Activated T-cell treated with anti-CD3 and anti-CD28 coated beads for 48 hours (primary cell): ENCODE data around the gene ANKRD10.

ENCODE experiments used
- DNase-seq: peaks from one replicate; pipeline ENCODE4 v3.0.0-alpha.2; 2020; ENCODE audit warnings: low read depth

ANKRD10 gene

GRCh38 chr13:110914331-110915056 is 375 bp downstream of the ANKRD10 start:
- peak; percentile 80 for DNase-seq

DNA sequence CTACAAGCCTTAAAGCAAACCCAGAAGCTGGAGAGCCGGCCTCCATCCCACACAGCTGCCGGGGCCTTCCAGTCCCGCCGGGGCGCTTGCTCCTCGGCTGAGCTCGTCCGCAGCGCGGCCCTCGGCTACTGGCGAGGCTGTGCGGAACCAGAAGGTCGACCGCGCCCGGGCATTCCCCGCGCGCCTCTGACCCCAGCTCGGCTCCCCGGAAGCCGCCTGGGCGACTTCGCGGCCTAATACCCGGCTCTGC is 863 bp downstream of the ANKRD10 start:
- DNase-seq = no peak

- no peak for DNase-seq
These were observed 1.4 kb downstream of the ANKRD10 start for GRCh38 chr13:110913322-110914080.

GRCh38 chr13:110912651-110913051 is 2.2 kb downstream of the ANKRD10 start:
- DNase-seq = no peak

GRCh38 chr13:110911880-110912279 is 3.0 kb downstream of the ANKRD10 start:
- DNase-seq = no peak

DNA sequence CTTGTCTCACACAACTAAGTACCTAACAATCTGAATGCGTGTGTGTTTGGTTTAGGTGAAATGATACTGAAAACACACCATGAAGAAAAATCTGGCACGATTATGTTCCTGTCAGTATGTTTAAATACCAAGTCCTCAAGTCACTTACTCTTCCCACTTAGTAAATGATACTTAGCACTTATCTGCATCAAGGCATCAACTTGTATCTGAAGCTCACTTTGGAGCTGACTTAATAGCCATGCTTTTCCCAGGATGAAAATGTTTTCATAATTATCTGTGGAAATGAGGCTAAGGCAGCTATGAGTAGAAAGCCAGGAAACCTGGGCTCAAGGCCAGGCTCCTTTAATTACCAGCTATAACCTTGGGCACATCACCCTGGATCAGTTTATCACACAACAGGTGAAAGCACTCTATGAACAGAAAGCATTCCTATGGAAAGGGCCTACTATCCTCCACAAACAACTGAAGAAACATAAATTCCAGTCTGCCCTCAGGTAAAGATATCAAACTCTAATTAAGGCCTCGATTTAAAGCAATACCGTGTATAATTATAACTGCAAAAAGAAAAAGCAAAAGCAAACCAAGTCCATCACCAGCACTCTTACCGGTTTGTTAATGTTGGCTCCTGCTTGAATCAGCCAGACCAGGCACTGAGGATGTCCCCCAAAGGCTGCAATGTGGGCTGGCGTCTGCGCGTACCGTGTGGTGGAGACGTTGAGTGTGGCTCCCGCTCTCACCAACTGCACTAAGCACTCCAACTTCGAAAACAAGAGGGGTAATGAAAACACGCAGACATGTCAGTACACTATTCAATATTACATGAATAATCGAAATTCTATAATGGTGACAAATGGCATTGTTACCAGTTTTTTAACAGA is 4.6 kb downstream of the ANKRD10 start:
- DNase-seq = no peak

DNA sequence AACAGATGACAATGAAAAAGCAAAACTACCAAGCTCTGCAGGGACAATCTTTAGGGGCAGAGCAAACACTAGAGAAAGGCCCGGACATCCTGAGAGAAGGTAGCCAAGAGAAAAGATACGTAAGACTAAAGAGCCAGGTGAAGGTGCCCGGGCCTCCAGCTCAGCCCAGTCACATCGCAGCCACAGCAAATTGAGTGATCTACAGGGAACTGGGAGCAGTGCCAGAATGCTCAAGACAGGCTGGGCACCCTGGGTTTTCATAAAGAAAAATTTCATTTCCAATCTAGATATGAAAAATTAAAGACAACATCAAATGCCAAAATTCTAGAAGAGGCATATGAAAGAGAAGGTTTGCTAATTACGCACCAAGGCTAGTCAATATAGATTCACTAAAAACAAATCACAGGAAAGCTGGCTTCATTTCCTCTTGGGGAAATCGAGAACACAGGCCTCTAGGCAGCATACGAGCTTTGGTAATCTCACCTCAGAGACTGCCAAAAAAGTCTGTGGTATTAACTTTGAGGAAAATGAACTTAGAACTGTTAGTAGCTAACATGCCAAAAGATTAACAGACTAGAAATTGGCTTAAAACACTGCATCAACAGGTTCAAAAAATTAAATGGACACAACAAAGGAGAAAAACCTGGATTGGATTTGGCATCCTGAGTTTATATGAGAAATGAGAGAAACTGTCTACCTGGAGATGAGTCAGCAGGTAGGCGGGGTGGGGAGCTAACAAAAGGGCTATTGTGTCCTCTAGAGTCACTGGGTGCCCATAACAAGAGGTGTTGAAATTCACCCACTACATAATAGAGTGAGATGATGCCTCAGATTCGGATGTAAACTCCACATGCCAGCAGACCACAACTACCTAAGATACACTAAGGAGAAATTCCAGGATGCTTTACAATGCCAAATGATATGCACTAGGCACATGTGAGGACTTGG is 6.6 kb downstream of the ANKRD10 start:
- no peak for DNase-seq

GRCh38 chr13:110907301-110907700 is 7.6 kb downstream of the ANKRD10 start:
- no peak for DNase-seq

DNA sequence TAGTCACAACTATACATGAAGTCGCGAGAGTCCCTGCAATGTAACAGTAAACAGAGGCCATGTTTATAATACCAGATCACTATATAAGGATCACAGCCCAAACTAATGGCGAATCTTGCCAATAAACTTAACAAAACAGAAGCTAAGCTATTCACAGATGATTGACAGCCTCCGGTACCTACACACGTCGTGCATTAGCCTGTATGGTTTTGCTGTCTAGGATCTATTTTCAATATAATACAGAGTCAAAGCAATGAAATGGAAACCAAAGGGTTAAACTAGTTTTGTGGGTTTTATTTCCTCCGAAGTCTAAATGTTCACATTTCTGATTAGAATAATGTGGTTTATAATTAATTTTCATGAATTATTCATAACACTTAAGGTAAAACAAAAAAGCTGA is 10.1 kb downstream of the ANKRD10 start:
- no peak for DNase-seq

GRCh38 chr13:110902370-110902769 is 12.5 kb downstream of the ANKRD10 start:
- DNase-seq = no peak

GRCh38 chr13:110897521-110897920 is 17.3 kb downstream of the ANKRD10 start:
- DNase-seq = no peak

DNA sequence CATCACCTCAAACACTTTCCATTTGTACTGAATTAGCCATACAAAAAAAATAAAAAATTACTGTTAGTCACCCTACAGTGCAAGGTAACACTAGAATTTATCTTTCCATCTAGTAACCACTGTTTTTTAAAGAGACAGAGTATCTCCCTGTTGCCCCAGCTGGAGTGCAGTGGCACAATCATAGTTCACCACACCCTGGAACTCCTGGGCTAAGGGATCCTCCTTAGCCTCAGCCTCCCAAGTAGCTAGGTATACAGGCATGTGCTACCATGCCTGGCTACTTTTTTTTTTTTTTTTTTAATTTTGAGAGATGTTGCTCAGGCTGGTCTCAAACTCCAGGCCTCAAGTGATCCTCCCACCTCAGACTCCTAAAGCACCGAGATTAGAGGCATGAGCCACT is 17.9 kb downstream of the ANKRD10 start:
- no peak for DNase-seq

DNA sequence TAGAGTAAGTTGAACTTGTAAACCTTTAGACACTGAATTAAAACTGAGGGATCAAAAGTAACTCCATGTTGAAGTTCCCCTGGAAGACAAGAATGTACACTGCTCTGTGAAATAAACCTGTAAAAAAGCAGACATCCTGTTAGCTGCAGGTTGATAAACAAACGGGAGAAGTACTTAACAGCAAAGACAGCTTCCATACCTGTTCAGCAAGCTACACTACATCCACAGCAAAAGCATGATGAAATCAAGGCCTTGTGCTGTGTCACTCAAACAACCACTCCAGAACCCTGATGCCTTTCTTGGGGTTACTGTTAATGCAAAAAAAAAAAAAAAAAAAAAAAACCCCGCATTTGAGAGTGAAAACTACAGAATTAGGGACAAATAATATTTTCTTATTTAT is 20.8 kb downstream of the ANKRD10 start:
- DNase-seq = no peak

DNA sequence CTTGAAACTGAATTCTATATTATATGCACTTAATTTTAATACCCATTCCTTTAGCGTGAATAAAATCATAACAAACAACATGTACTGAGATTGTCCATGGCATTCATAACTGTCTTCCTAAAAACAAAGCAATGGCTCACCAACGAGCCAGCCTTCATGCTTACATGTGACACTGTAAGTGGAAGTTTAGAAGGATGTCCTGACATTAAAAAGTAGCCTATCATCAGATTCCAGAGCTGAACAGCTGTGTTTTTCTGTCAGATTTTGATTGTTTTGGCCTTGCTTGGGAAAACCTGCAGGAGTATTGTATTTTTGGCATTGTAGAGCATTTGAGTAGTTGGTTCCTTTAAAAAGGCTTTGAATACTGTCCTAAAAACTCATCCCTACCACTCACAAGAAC is 21.3 kb downstream of the ANKRD10 start:
- DNase-seq = no peak

DNA sequence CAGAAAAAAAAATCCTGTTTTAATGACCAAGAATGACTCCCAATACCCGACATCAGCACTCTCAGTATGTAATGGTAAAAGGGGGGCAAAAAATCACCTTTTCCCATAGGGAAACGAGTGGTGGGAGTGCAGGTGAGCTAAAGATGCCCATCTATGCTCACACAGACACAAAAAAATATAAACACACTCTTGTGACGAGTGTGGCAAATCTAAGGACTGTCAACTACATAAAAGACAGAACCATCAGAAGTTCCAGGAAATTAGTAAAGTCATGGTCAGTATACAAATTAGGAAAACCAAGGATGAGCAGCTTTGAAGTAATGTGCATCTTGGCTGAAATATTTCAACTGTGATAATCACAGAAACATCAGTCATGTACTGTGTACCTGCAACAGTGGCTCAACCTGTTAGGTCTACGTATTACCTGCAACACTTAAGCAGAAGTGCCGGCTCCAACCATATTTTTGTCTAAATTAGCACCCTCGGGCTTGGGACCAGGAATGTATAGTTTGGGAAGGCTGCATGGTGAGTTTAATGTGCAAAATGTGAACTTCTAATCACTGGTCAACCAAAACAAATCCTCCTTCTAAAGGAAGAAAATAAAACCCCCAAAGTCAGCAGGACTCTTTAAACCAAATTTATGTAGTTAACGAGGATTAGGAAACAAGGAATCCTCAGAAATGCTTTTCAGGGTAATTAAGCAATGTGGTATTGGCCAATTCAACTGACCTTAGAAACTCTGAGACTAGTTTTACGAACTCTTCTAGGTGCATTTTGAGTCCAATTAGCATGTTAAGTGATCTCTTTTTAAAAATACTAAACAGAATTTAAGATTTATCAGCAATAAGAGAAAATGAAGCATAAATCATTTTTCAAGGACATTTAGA is 24.3 kb downstream of the ANKRD10 start:
- no peak for DNase-seq

DNA sequence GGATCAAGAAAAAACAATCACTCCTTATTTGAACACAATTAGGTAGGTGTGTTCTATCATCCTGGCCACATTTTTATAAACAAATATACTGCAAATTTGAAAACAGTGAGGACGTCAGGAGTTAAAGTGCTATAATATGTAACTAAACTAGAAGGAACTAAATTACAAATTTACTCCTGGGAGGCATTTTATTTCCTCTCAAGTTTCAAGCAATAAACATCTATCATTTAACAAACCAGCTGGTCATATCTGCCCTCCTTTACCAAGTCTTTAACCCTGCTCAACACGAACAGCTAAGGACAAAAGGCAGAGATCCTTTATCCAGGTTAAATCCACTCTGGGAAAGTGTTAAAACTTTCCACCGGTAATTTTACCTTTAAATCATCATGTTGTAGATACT is 26.5 kb downstream of the ANKRD10 start:
- DNase-seq = no peak

- DNase-seq = no peak
These were observed 27.1 kb downstream of the ANKRD10 start for GRCh38 chr13:110887597-110888333.

- no peak for DNase-seq
These were observed 27.8 kb downstream of the ANKRD10 start for GRCh38 chr13:110886870-110887596.
